Uterus (tissue), 2 donors: Measurements from ENCODE around the gene UBXN2A.

ENCODE experiments used
- CTCF ChIP-seq, 4 experiments: fragments of 200-600 bp in 2 of 4; fragments of 450-650 bp in 2 of 4; sonication (generic) in 2 of 4; IDR thresholded peaks; one replicate each; pipeline ENCODE4 v1.5.1; 2016 to 2019; ENCODE audit warnings: antibody characterized with exemption in 4 of 4, mild to moderate bottlenecking in 2 of 4, moderate library complexity in 1 of 4
- POLR2A ChIP-seq, 2 donors: fragments of 450-650 bp; IDR thresholded peaks; one replicate each; pipeline ENCODE4 v1.6.1; 2016; ENCODE audit warnings: antibody characterized with exemption in 2 of 2, mild to moderate bottlenecking in 1 of 2, moderate library complexity in 1 of 2

GRCh38 chr2:23940718-23941620 is 706 bp downstream of the UBXN2A start:
- TF ChIP-seq CTCF (IDR thresholded peaks at IDR 0.05): no peak
- no peak for TF ChIP-seq POLR2A (IDR thresholded peaks at IDR 0.05)
